ENCODE results near the gene KCNJ10.

KCNJ10 gene

DNA sequence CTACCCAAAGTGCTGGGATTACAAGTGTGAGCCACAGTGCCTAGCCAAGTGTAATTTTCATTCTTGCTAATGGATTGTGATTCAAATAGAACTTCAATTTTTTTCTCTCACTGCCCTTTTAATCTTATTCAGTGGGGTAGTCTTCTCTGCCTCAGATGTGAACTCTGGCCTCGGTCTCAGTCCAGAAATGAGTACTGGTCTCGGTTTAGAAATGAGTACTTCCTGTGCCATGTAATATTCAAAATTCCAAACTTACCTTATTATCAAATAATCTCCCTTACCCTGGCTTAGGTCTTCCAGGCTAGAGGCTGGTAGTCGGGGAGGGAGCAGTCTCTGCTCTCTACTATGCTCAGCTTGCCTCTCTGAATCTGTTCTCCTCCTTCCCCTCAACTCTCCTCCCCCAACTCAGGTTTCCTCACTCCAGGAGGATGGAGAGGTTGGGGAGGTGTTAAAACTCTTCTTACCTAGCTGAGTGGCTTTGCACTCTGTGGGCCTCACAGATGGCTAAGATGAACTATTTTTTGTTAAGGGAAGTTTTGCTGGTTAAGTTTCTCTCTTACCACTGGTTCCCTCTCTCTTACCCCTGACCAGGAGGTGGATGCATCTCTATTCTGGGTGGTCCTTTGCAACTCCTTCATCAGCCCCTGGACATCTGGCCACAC, 111.1 kb downstream of the KCNJ10 start:
- DNase-seq: peak; percentile 29

- DNase-seq: peak; percentile 33
These were observed 112.1 kb downstream of the KCNJ10 start for GRCh38 chr1:159957824-159958268.

DNA sequence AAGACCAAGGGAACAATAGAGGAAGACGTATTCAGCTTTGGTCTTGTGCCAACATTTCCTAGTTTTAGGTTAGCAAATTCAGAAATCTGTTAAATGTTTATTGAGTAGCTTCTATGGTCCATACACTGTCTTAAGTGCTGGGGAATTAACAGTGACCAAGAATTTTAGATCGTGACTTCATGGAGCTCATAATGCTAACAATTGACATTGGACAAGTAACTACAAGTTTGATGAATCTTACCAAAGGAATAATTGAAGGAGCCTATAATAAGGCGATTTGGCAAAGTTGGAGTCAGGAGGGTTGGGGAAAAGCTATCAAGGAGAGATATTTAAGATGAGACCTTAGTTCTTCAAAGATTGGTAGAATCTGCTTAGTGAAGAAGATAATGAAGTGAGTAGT, 114.5 kb downstream of the KCNJ10 start:
- DNase-seq: no peak

DNA sequence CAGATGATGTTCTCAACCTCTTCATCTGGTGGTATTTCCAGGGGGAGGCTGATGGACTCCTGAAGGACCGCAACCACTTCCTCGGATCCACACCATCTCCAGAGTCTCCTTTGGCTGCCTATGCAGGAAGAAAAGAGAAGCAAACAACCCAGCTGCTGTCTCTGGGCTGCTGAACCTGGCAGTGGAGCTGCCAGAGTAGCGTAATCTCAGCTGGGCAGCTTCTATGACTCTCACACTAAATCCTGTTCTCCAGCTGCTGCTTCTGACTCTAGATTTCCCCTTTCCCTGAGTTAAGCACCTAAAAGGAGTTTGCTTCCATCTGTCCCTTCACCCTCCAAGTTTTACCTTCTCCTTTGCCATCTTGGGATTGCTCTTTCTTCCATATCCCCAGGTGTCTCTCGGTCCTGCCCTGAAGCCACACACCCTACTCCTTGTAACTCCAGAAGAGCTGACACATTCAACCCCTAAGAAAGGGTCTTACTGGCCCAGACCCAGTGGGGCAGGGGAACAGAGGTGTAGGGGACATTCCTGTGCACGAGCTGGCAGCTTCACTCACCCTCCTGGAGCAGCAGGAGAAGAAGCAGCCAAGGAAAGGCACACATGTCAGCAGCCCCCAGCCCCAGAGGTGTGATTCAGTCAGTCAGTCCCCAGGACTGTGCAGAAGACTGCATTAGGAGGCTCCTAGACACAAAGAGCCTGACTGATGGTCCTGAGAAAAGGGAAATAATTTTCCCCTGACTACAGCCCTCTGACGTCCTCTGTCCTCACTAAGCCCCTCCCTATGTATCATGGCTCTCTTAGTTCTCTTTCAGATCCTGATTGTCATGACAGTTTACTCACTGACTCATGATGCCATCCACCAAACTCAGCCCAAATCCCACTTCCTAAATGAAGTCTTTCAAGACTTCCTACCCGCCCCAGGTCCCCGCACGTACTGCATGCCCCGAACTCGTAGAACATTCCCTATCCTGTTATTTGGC, 116.1 kb downstream of the KCNJ10 start, which contains the start of gene SLAMF9:
Gene SLAMF9, minus strand, starts transcription at position 702 of the 980 bp plus-strand sequence. Its CDS starts 100 bp downstream, at position 602.
- DNase-seq: peak; percentile 75

- DNase-seq: no peak
These were observed 117.0 kb downstream of the KCNJ10 start for GRCh38 chr1:159952932-159953331.

DNA sequence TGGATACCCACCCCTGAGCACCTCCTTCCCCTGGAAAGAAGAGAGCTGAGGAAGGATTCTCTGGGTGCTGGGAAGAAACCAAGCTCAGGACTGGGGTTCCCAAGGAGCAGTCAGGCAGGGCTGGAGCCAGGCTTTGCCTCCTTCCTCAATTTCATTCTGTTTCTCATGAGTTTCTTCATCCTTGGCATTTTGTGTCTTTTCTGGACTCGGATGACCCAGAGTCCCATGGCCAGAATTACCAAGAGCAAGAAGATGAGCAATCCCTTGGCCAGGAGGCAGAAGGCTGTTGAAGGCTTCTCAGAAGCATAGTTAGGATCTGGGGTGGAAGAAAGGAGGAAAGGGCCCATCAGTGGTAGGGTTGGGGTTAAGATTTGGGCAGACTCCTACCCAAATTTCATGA, 118.4 kb downstream of the KCNJ10 start:
- peak; percentile 5 for DNase-seq

DNA sequence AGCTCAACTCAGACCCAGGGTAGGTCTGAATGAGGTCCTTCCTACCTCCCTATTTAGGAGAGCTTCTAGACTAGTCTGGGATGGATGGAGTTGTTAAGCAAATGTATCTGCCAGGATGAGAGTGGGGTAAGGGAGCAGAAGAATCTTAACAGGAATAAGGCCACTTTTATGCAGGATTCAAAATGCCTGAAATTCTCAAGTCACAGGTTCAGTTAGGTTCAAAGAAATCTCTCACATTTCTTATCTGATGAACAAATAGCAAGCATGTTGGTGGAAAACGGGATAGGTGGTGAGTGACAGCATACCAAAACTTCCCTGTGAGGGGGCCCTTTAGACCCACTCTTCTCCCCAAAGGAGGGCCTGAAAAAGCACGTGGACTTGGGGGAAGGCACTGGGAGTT, 118.9 kb downstream of the KCNJ10 start:
- peak; percentile 43 for DNase-seq

- DNase-seq: peak; percentile 20
These were observed 120.0 kb downstream of the KCNJ10 start for GRCh38 chr1:159949981-159950381.

DNA sequence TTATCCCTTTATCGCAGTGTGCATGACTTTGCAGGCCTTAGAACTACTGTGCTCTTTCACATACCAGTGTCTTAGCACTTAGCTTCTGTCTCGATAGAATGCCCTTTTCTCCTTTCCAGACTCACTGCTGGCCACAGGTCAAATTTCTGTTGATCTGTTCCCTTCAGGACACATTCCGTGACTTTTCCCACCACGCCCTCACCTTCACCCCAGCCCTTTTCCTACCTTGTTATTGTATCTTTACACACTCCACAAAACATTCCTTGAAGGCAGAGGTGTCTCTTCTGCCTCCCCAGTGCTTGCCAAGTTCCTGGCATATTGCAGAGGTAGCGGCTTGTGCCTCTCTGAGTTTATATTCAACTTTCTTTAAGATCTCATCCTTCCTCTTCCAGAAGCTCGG, 120.8 kb downstream of the KCNJ10 start:
- DNase-seq: peak; percentile 57
